ENCODE data around the gene MINK1. TPM values are rescaled to one million over a fixed set of nuclear protein-coding genes. Genes with fewer than 3 reads are reported as not detected.

MINK1 gene
- total and polyA plus RNA-seq, 2 of the 13 experiments (the other 11 are each of a cell fraction or from before 2014, with no cell fraction given) = 17.2 to 63.9 TPM

DNA sequence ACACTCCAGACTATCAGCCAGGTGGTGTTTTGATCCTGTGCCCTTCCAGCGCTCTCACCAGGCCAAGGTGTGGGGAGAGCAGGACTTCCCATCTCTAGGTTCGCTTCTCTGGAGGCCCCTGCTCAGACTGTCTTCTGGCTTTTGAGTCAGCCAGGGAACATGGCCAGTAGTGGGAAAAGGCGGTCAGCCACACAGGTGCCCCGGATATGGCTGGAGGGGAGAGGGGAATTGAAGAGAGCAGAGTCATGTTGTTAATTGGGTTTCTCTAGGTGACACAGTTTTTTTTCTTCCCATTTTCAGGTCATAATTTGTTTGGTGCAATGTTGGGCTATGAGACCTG lies 1.5 kb downstream of the MINK1 start:
- in situ Hi-C loops (cut with HindIII; ENCODE audit: extremely low pct_ligation_motif_present, low pct_unique_long_range_greater_than_20kb) (no loop called here), intact Hi-C loops (cut with micrococcal nuclease; ENCODE audit: unreplicated experiment) (loop anchor here (10.0 kb wide), 1 partner anchor 50 kb away; no protein-coding TSS in a partner anchor)
- H3K4me1 ChIP-seq (ENCODE audit: insufficient read depth, low read length) = peaks cover 50% of the 10 kb centered on the region
- H3K4me2 ChIP-seq (ENCODE audit: low read depth, low read length) = peak overlapping the region; percentile 97
- 0% methylated on average over 2 of the region's 4 CpGs for WGBS (ENCODE audit: low lambda C conversion rate)
- H3K79me2 ChIP-seq (ENCODE audit: insufficient read depth, low read length) = peaks cover 56% of the 10 kb centered on the region
- H3K36me3 ChIP-seq (replicated peaks in 1 of 2; ENCODE audit: control insufficient read depth in 1 of 2, insufficient read depth in 2 of 2, low read length in 2 of 2) = peaks cover 2 to 9% of the 10 kb centered on the region in 2 experiments; a peak in 3 of 5 replicates
- H3K9ac ChIP-seq (ENCODE audit: insufficient read depth, low read depth, low read length) = peak overlapping the region; percentile 78
- no peaks in the 10 kb centered on the region for H3K27me3 ChIP-seq (ENCODE audit: control insufficient read depth in 1 of 2, insufficient read depth in 2 of 2, low read length in 2 of 2)
- CTCF ChIA-PET (ENCODE audit: low intra/inter-chr PET ratio, low total read pairs) = no interaction called here
- peaks cover 18% of the 10 kb centered on the region; the same call in 1 of the 2 replicates for H4K20me1 ChIP-seq (ENCODE audit: insufficient read depth, low read length)
- POLR2A ChIA-PET = interaction anchor here (0.7 to 3.8 kb wide), 7 partner anchors 9 to 126 kb away, joined by 3 to 31 read pairs (median 6); partner anchors contain the start of genes ARRB2, GLTPD2, PLD2 and PSMB6
- no peaks in the 10 kb centered on the region for H3K9me3 ChIP-seq (ENCODE audit: low read length)
- FAIRE-seq = no peak
- peak; percentile 21 for ATAC-seq
- no peak overlapping the region for H2AFZ ChIP-seq (ENCODE audit: low read length)
- H3K4me3 ChIP-seq (replicated peaks in 1 of 3; ENCODE audit: insufficient read depth in 1 of 3, low read depth in 2 of 3, low read length in 3 of 3) = peak overlapping the region; percentile 67 to 97 (median 85)
- H3K27ac ChIP-seq (ENCODE audit: extremely low read length, insufficient read depth, low read length) = peak overlapping the region; percentile 75
- no TSS peak for BruUV-seq (replicated peaks)
- DNase-seq (ENCODE audit: low spot score) = no peak
- TF ChIP-seq YEATS2 (CRISPR knock-in tag; IDR thresholded peaks at IDR 0.05; ENCODE audit: borderline replicate concordance) (no peak), ZNF713 (CRISPR knock-in tag; IDR thresholded peaks at IDR 0.05) (no peak), CCDC6 (CRISPR knock-in tag; IDR thresholded peaks at IDR 0.05) (no peak), ZBTB7B (CRISPR knock-in tag; IDR thresholded peaks at IDR 0.05) (no peak), CC2D1A (CRISPR knock-in tag; IDR thresholded peaks at IDR 0.05) (no peak), RXRB (CRISPR knock-in tag; IDR thresholded peaks at IDR 0.05; ENCODE audit: borderline replicate concordance) (no peak), ZIK1 (CRISPR knock-in tag; IDR thresholded peaks at IDR 0.05; ENCODE audit: borderline replicate concordance, low read depth) (no peak), TBX3 (IDR thresholded peaks at IDR 0.05; ENCODE audit: borderline replicate concordance) (no peak), ZBTB7A (CRISPR knock-in tag; IDR thresholded peaks at IDR 0.05) (no peak), ZNF775 (CRISPR knock-in tag; IDR thresholded peaks at IDR 0.05; ENCODE audit: borderline replicate concordance) (no peak), CREM (IDR thresholded peaks at IDR 0.05) (no peak), CREM (CRISPR knock-in tag; IDR thresholded peaks at IDR 0.05) (no peak), ZNF550 (CRISPR knock-in tag; IDR thresholded peaks at IDR 0.05; ENCODE audit: borderline replicate concordance) (no peak)
- TF ChIP-seq, protein P1, sequence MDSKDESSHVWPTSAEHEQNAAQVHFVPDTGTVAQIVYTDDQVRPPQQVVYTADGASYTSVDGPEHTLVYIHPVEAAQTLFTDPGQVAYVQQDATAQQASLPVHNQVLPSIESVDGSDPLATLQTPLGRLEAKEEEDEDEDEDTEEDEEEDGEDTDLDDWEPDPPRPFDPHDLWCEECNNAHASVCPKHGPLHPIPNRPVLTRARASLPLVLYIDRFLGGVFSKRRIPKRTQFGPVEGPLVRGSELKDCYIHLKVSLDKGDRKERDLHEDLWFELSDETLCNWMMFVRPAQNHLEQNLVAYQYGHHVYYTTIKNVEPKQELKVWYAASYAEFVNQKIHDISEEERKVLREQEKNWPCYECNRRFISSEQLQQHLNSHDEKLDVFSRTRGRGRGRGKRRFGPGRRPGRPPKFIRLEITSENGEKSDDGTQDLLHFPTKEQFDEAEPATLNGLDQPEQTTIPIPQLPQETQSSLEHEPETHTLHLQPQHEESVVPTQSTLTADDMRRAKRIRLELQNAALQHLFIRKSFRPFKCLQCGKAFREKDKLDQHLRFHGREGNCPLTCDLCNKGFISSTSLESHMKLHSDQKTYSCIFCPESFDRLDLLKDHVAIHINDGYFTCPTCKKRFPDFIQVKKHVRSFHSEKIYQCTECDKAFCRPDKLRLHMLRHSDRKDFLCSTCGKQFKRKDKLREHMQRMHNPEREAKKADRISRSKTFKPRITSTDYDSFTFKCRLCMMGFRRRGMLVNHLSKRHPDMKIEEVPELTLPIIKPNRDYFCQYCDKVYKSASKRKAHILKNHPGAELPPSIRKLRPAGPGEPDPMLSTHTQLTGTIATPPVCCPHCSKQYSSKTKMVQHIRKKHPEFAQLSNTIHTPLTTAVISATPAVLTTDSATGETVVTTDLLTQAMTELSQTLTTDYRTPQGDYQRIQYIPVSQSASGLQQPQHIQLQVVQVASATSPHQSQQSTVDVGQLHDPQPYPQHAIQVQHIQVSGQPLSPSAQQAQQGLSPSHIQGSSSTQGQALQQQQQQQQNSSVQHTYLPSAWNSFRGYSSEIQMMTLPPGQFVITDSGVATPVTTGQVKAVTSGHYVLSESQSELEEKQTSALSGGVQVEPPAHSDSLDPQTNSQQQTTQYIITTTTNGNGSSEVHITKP (CRISPR knock-in tag; IDR thresholded peaks at IDR 0.05; ENCODE audit: low read depth) = no peak
- TF ChIP-seq, protein P2, sequence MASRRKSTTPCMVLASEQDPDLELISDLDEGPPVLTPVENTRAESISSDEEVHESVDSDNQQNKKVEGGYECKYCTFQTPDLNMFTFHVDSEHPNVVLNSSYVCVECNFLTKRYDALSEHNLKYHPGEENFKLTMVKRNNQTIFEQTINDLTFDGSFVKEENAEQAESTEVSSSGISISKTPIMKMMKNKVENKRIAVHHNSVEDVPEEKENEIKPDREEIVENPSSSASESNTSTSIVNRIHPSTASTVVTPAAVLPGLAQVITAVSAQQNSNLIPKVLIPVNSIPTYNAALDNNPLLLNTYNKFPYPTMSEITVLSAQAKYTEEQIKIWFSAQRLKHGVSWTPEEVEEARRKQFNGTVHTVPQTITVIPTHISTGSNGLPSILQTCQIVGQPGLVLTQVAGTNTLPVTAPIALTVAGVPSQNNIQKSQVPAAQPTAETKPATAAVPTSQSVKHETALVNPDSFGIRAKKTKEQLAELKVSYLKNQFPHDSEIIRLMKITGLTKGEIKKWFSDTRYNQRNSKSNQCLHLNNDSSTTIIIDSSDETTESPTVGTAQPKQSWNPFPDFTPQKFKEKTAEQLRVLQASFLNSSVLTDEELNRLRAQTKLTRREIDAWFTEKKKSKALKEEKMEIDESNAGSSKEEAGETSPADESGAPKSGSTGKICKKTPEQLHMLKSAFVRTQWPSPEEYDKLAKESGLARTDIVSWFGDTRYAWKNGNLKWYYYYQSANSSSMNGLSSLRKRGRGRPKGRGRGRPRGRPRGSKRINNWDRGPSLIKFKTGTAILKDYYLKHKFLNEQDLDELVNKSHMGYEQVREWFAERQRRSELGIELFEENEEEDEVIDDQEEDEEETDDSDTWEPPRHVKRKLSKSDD (CRISPR knock-in tag; IDR thresholded peaks at IDR 0.05; ENCODE audit: low read depth) = no peak
- TF ChIP-seq, protein P3, sequence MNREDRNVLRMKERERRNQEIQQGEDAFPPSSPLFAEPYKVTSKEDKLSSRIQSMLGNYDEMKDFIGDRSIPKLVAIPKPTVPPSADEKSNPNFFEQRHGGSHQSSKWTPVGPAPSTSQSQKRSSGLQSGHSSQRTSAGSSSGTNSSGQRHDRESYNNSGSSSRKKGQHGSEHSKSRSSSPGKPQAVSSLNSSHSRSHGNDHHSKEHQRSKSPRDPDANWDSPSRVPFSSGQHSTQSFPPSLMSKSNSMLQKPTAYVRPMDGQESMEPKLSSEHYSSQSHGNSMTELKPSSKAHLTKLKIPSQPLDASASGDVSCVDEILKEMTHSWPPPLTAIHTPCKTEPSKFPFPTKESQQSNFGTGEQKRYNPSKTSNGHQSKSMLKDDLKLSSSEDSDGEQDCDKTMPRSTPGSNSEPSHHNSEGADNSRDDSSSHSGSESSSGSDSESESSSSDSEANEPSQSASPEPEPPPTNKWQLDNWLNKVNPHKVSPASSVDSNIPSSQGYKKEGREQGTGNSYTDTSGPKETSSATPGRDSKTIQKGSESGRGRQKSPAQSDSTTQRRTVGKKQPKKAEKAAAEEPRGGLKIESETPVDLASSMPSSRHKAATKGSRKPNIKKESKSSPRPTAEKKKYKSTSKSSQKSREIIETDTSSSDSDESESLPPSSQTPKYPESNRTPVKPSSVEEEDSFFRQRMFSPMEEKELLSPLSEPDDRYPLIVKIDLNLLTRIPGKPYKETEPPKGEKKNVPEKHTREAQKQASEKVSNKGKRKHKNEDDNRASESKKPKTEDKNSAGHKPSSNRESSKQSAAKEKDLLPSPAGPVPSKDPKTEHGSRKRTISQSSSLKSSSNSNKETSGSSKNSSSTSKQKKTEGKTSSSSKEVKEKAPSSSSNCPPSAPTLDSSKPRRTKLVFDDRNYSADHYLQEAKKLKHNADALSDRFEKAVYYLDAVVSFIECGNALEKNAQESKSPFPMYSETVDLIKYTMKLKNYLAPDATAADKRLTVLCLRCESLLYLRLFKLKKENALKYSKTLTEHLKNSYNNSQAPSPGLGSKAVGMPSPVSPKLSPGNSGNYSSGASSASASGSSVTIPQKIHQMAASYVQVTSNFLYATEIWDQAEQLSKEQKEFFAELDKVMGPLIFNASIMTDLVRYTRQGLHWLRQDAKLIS (CRISPR knock-in tag; IDR thresholded peaks at IDR 0.05) = no peak
